Measurements from ENCODE around the gene PTPN18.

Gene PTPN18

GRCh38 chr2:130365075-130365474 lies 9.2 kb downstream of the PTPN18 start:
- no peak for DNase-seq (ENCODE audit: low read depth)

- DNase-seq (ENCODE audit: low read depth): no peak
Measured at GRCh38 chr2:130365963-130366362, 10.1 kb downstream of the PTPN18 start.

DNA sequence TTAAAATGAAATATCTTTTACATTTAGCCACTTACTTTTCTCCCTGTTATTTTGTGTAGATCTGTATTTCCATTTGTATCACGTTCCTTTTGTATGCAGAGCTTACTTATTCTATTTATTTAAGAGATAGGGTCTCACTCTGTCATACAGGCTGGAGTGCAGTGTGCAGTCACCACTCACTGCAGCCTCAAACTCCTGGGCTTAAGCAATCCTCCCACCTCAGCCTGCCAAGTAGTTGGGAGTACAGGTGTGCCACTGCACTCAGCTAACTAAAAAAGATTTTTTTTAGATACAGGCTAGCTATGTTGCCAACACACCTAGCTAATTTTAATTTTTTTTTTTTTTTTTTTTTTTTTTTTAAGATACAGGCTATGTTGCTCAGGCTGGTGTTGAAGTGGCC lies 10.9 kb downstream of the PTPN18 start:
- DNase-seq (ENCODE audit: low read depth): no peak

DNA sequence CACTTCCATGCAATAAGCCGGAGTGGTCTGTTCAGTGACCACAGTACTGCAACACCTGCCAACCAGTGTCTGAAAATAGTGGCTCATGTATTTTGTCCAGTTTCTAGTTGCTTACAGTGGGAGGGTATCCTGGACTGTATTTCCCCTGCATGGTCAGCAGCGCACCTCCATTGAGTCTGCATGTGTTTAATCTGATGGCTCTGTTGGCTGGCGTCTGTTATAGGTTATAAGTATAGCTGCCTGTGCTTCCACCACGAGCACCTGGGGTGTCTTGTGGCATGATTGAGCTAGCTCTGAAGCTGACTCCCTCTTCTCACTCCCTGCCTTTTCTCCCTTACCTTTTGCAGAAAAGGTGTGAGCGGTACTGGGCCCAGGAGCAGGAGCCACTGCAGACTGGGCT lies 12.9 kb downstream of the PTPN18 start:
- DNase-seq (ENCODE audit: low read depth): no peak

GRCh38 chr2:130369311-130369964 lies 13.6 kb downstream of the PTPN18 start:
- DNase-seq (ENCODE audit: low read depth): no peak

DNA sequence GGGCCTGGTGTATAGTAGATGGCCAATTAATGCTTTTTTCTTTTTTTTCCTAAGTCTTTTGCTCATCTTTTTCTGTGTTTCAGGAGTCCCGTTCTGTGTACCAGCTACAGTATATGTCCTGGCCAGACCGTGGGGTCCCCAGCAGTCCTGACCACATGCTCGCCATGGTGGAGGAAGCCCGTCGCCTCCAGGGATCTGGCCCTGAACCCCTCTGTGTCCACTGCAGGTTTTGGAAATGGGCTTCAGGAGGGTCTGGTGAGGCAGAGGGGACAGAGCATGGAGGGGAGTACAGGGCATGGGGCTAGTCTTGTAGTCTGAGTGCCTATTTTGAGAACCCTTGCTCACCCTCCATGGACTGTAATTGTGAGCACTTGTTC lies 14.1 kb downstream of the PTPN18 start:
- no peak for DNase-seq (ENCODE audit: low read depth)

DNA sequence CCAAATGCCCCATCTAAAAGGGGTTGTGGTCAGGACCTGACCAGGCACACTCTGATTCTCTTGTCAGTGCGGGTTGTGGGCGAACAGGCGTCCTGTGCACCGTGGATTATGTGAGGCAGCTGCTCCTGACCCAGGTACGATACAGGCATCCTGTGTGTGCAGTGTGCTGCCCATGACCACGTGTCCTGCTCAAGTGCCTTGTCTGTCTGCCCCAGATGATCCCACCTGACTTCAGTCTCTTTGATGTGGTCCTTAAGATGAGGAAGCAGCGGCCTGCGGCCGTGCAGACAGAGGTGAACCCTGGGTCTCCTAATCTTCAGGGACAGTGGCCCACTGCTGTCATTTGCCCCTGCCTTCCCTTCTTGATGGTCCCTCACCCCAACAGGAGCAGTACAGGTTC lies 14.6 kb downstream of the PTPN18 start:
- no peak for DNase-seq (ENCODE audit: low read depth)

DNA sequence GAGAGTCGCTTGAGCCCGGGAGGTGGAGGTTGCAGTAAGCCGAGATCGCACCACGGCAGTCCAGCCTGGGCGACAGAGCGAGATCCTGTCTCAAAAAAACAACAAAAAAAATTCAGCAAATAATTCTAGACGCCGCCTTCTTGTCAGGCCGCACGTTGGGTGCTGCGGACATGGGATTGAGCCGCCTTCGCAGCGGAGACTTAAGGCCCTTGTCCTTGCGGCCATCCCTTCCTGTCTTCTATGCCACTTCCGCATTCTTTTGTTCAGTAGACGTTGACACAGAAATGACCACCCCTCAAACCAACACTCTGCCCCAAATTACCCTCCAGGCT lies 15.8 kb downstream of the PTPN18 start:
- peak; percentile 26 for DNase-seq (ENCODE audit: low read depth)

- peak; percentile 75 for DNase-seq (ENCODE audit: low read depth)
Measured at GRCh38 chr2:130372055-130372832, 16.4 kb downstream of the PTPN18 start.

DNA sequence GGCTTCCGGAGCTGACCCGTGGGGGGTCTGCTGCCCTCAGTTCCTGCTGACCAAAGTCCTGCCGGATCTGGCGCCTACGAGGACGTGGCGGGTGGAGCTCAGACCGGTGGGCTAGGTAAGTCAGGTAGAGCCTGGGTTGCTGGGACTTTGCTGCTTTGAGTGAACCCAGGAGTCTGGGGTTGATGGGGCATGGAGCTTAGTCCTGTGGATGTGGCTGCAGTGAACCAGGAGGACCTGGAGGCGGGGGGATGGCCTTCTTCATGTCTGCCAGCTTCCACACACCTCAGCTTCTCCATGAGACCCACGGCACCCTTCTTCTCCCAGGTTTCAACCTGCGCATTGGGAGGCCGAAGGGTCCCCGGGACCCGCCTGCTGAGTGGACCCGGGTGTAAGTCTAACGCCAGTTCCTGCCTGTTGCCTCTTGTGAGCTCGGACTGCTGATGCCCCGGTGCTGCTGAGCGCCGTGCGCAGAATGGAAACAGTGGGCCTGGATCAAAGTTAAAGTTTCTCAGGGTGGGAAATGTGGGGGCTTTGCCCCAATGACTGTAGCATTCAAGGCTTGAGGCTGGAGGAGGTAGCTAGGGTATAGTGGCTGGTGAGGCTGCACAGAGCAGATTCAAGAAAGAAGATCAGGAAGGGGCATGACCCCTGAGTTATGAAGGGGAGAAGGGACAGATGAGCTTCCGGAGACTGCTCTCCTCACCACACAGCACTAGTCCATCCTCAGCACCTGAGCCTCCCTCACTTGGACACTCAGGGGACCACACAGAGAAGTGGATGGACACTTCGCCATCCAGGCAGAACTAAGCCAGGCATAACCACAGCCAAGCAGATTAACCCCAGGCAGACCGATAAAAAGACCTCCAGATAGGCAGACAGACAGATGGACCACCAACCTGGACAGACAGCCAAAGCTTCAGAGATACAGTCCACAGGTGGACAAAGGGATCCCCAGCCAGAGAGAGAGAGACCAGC lies 17.3 kb downstream of the PTPN18 start:
- no peak for DNase-seq (ENCODE audit: low read depth)

GRCh38 chr2:130373808-130374365 lies 18.0 kb downstream of the PTPN18 start:
- DNase-seq (ENCODE audit: low read depth): no peak

DNA sequence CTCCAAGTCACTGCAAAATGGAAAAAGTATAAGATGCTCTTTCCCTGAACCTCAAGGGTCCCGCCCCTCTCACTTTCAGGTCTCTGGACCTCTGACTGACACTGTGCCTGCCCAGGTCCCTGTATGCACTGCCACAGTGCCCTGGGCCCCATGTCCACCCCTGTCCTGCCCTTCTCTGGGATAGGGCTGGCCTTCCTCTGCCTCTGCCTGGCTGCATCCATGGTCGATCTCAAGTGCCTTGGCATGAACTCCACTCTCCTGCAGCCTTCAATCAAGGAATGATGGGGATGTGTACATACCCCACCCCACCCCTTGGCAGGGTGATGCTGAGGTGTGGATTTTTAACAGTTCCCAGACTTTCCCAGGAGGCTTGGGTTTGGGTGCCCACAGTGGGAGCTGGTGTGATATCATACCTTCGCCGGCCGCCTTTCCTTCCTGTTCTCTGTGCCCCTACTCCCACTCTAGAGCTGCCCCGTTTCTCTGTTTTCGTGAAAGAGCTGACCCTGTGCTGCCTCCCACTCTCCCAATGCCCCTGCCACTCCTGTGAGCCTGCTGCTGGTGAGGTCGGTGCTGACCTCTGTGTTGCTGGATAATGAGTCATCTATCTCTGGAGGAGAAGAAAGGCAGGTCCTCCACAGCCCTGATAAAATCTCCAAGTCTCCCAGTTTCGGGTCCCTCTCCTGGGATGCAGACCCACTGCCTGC lies 18.9 kb downstream of the PTPN18 start:
- DNase-seq (ENCODE audit: low read depth): peak; percentile 65

- DNase-seq (ENCODE audit: low read depth): peak; percentile 35
Measured at GRCh38 chr2:130375291-130376266, 19.7 kb downstream of the PTPN18 start.

- no peak for DNase-seq (ENCODE audit: low read depth)
Measured at GRCh38 chr2:130376433-130377293, 20.8 kb downstream of the PTPN18 start.

GRCh38 chr2:130377491-130377890 lies 21.6 kb downstream of the PTPN18 start:
- no peak for DNase-seq (ENCODE audit: low read depth)

- no peak for DNase-seq (ENCODE audit: low read depth)
Measured at GRCh38 chr2:130378206-130378897, 22.5 kb downstream of the PTPN18 start.

- DNase-seq (ENCODE audit: low read depth): no peak
Measured at GRCh38 chr2:130378898-130379214, 23.0 kb downstream of the PTPN18 start.

GRCh38 chr2:130380096-130380934 lies 24.5 kb downstream of the PTPN18 start:
- DNase-seq (ENCODE audit: low read depth): peak; percentile 45

All from iris pigment epithelial cell (primary cell).